Ishikawa (cell line): ENCODE data around the gene SLC44A1.

Experiments used
- CEBPB ChIP-seq: IDR thresholded peaks from 2 replicates; pipeline ENCODE4 v1.6.1; 2012
- CREB1 ChIP-seq: IDR thresholded peaks from 2 replicates; pipeline ENCODE4 v1.6.1; 2012; ENCODE audit warnings: low read depth
- EGR1 ChIP-seq: IDR thresholded peaks from 2 replicates; pipeline ENCODE4 v1.6.1; 2012
- EP300 ChIP-seq: IDR thresholded peaks from 2 replicates; pipeline ENCODE4 v1.6.1; 2012; ENCODE audit warnings: borderline replicate concordance
- FOXM1 ChIP-seq: IDR thresholded peaks from 2 replicates; pipeline ENCODE4 v1.6.1; 2012; ENCODE audit warnings: low read depth, borderline replicate concordance
- NFIC ChIP-seq: IDR thresholded peaks from 2 replicates; pipeline ENCODE4 v1.6.1; 2012
- RAD21 ChIP-seq: IDR thresholded peaks from 2 replicates; pipeline ENCODE4 v1.6.1; 2012; ENCODE audit warnings: low read depth
- TAF1 ChIP-seq: IDR thresholded peaks from 2 replicates; pipeline ENCODE4 v1.6.1; 2012; ENCODE audit warnings: low read depth, mild to moderate bottlenecking
- TCF12 ChIP-seq: IDR thresholded peaks from 2 replicates; pipeline ENCODE4 v1.6.1; 2012; ENCODE audit warnings: low read depth
- TEAD4 ChIP-seq: IDR thresholded peaks from 2 replicates; pipeline ENCODE4 v1.6.1; 2012
- YY1 ChIP-seq: IDR thresholded peaks from 2 replicates; pipeline ENCODE4 v1.6.1; 2012; ENCODE audit warnings: low read depth
- ZBTB7A ChIP-seq: IDR thresholded peaks from 2 replicates; pipeline ENCODE4 v1.6.1; 2012; ENCODE audit warnings: low read depth
- TF ChIP-seq, protein P1 (sequence below): IDR thresholded peaks from 2 replicates; pipeline ENCODE4 v1.6.1; 2012
- TF ChIP-seq, protein P2 (sequence below): IDR thresholded peaks from 2 replicates; pipeline ENCODE4 v1.6.1; 2012
- TF ChIP-seq, protein P3 (sequence below): IDR thresholded peaks from 2 replicates; pipeline ENCODE4 v1.6.1; 2012; ENCODE audit warnings: low read depth, mild to moderate bottlenecking

Gene SLC44A1

DNA sequence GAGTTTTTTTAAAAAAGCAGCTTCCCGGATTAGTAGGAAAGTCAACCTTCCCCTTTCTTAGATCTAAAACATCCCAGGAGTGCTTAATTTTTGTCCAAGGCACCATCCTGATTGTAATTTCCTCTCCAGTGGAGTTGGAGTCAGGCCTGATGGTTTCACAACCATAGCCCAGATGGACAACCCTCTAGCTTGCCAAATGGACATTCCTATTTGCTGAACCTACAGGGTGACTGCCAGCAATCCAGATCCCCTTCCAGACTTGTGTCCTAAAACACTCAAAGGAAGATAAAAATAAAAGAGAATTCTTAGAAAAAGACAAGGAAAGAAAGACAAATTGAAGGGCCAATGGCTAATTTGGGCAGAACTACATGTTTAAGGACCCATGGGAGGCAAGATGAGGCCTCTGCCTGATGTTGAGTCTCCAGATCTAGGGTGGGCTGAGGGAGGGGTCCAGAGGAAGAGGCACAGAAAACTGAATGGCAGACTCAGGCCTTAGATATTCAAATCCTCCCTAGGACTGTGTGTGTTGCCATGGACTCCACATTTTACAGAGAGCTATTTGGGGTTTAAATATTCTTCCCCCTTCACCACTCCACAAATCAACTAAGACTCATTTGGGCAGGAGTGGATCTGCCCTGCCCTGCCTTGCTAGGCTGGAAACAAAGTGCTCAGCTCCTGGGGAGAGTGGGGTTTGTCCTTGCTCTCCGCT is 38.5 kb upstream of the SLC44A1 start:
- TF ChIP-seq ZBTB7A (no peak), EGR1 (no peak), YY1 (no peak), TEAD4 (no peak), TCF12 (no peak), NFIC (no peak), CEBPB (no peak), CREB1 (no peak), FOXM1 (no peak), TAF1 (no peak), RAD21 (no peak)
- TF ChIP-seq, protein P1, sequence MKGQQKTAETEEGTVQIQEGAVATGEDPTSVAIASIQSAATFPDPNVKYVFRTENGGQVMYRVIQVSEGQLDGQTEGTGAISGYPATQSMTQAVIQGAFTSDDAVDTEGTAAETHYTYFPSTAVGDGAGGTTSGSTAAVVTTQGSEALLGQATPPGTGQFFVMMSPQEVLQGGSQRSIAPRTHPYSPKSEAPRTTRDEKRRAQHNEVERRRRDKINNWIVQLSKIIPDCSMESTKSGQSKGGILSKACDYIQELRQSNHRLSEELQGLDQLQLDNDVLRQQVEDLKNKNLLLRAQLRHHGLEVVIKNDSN = no peak
- TF ChIP-seq, protein P2, sequence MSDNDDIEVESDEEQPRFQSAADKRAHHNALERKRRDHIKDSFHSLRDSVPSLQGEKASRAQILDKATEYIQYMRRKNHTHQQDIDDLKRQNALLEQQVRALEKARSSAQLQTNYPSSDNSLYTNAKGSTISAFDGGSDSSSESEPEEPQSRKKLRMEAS = no peak
- TF ChIP-seq, protein P3, sequence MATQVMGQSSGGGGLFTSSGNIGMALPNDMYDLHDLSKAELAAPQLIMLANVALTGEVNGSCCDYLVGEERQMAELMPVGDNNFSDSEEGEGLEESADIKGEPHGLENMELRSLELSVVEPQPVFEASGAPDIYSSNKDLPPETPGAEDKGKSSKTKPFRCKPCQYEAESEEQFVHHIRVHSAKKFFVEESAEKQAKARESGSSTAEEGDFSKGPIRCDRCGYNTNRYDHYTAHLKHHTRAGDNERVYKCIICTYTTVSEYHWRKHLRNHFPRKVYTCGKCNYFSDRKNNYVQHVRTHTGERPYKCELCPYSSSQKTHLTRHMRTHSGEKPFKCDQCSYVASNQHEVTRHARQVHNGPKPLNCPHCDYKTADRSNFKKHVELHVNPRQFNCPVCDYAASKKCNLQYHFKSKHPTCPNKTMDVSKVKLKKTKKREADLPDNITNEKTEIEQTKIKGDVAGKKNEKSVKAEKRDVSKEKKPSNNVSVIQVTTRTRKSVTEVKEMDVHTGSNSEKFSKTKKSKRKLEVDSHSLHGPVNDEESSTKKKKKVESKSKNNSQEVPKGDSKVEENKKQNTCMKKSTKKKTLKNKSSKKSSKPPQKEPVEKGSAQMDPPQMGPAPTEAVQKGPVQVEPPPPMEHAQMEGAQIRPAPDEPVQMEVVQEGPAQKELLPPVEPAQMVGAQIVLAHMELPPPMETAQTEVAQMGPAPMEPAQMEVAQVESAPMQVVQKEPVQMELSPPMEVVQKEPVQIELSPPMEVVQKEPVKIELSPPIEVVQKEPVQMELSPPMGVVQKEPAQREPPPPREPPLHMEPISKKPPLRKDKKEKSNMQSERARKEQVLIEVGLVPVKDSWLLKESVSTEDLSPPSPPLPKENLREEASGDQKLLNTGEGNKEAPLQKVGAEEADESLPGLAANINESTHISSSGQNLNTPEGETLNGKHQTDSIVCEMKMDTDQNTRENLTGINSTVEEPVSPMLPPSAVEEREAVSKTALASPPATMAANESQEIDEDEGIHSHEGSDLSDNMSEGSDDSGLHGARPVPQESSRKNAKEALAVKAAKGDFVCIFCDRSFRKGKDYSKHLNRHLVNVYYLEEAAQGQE = no peak

DNA sequence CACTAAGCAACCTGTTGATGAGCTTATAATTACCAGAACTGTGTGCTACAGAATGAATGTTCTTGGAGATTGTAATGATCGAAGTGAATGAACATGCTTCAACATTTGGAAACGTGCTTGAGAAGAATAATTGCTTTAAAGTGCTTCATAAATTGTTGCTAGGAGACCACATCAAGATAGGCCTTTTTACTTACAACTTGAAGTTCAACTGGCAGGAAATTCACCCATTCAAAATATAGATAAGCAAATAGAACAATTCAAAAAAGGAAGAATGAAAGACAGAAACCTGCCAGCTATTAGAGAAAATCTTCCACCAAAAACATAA is 38.0 kb upstream of the SLC44A1 start:
- TF ChIP-seq FOXM1 = no peak
- TF ChIP-seq RAD21 = no peak
- no peak for TF ChIP-seq TEAD4
- no peak for TF ChIP-seq NFIC
- TF ChIP-seq CREB1 = no peak
- TF ChIP-seq, protein P3 = no peak
- TF ChIP-seq YY1 = no peak
- TF ChIP-seq, protein P1 = no peak

DNA sequence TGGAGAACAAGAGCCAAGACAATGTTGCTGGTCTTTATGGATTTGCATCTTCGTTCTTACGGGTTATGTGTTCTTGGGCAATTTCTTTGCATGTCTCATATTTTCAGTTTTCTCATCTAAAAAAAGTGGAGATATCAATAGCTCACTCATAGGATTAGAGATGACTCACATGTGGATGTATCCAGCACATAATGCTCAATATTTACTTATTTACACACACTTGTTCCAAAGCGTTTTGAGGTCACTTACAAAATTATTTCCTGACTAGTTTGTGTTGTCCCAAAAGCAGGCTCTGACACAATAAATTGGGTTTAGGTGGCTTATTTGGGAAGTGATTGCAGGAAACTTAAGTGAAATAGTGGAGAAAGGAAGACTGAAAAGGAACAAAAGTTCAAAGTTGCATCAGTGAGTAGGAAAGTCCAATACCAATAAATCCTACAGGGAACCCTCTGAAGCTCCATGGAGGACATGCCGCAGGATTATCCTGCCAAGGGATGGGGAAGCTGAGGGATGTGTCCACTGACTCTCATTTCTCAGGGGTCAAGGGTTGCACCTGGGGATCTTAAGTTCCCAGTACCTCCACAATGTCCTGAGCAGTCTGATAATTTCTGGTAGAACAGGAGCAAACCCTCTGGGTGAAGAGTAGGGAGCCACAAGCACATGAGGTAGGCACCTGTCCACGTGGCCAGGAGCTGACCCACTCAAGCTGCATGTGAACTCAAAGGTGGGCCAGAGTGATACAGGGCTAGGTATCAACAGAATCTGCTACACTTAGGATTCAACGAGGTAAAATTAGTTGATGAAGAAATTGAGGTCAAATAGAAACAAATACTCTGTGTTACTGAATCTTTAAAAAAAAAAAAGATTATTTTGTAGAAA is 37.4 kb upstream of the SLC44A1 start:
- TF ChIP-seq TEAD4 (no peak), TAF1 (no peak), CREB1 (no peak), YY1 (no peak), ZBTB7A (no peak), FOXM1 (no peak), EP300 (no peak), RAD21 (no peak), EGR1 (no peak), TCF12 (no peak), NFIC (no peak), CEBPB (no peak)
- TF ChIP-seq, protein P1 = no peak
- TF ChIP-seq, protein P2 = no peak
- TF ChIP-seq, protein P3 = no peak
